CD14-positive monocyte (primary cell): Measurements from ENCODE around the gene CAPN13. TPM values are rescaled to one million over a fixed set of nuclear protein-coding genes. Genes with fewer than 3 reads are reported as not detected.

ENCODE experiments used
- DNase-seq, 3 donors: peaks; one replicate each; pipeline ENCODE4 v3.0.0-alpha.2; 2011 to 2022
- H2AFZ ChIP-seq: 2 replicates; pipeline ENCODE4 v1.6.0; 2012; ENCODE audit warnings: mild to moderate bottlenecking, low read depth, low read length, inconsistent platforms; ENCODE audit not compliant: insufficient read depth, poor library complexity, severe bottlenecking
- H3K27ac ChIP-seq, 2 donors: 1 replicate in 1 of 2; 2 replicates in 1 of 2; pipeline ENCODE4 v1.5.1; 2012 to 2013; ENCODE audit warnings: low read length in 2 of 2, control low read depth in 1 of 2, inconsistent platforms in 1 of 2, low read depth in 1 of 2, mild to moderate bottlenecking in 1 of 2
- H3K27me3 ChIP-seq, 2 donors: one replicate each; pipeline versions ENCODE4 v1.6.0 to v1.6.1; 2011 to 2013; ENCODE audit warnings: low read length in 2 of 2; ENCODE audit not compliant: control insufficient read depth in 2 of 2, insufficient read depth in 2 of 2
- H3K36me3 ChIP-seq, 2 donors: replicated peaks in 1 of 2; 1 replicate in 1 of 2; 2 replicates in 1 of 2; pipeline versions ENCODE4 v1.5.1 to v1.6.1; 2012 to 2013; ENCODE audit warnings: low read length in 2 of 2, control low read depth in 1 of 2, inconsistent platforms in 1 of 2, mild to moderate bottlenecking in 1 of 2; ENCODE audit not compliant: insufficient read depth in 2 of 2, control insufficient read depth in 1 of 2
- H3K4me1 ChIP-seq, 2 donors: 1 replicate in 1 of 2; 2 replicates in 1 of 2; pipeline versions ENCODE4 v1.5.1 to v1.6.1; 2012 to 2013; ENCODE audit warnings: low read length in 2 of 2, control low read depth in 1 of 2, inconsistent platforms in 1 of 2, mild to moderate bottlenecking in 1 of 2, moderate library complexity in 1 of 2; ENCODE audit not compliant: insufficient read depth in 2 of 2, control insufficient read depth in 1 of 2
- H3K4me2 ChIP-seq: replicated peaks from 2 replicates; pipeline ENCODE3; 2012; ENCODE audit warnings: low read length, moderate library complexity, mild to moderate bottlenecking; ENCODE audit not compliant: poor library complexity, severe bottlenecking; ENCODE audit errors: extremely low read depth
- H3K4me3 ChIP-seq, 3 experiments: fragments of 200-600 bp in 1 of 3; sonication (generic) in 1 of 3; replicated peaks in 1 of 3; 1 replicate in 2 of 3; 2 replicates in 1 of 3; pipeline ENCODE4 v1.5.1; 2011 to 2013; ENCODE audit warnings: low read length in 3 of 3, mild to moderate bottlenecking in 3 of 3, control low read depth in 2 of 3, low read depth in 2 of 3, inconsistent platforms in 1 of 3, moderate library complexity in 1 of 3
- H3K79me2 ChIP-seq: 2 replicates; pipeline ENCODE4 v1.6.0; 2012; ENCODE audit warnings: mild to moderate bottlenecking, control low read depth, inconsistent platforms, low read length, moderate library complexity; ENCODE audit not compliant: insufficient read depth
- H3K9ac ChIP-seq: 2 replicates; pipeline ENCODE4 v1.6.0; 2017; ENCODE audit warnings: low read length, mild to moderate bottlenecking; ENCODE audit not compliant: insufficient read depth, poor library complexity, severe bottlenecking
- H3K9me3 ChIP-seq, 2 donors: replicated peaks in 1 of 2; 1 replicate in 1 of 2; 2 replicates in 1 of 2; pipeline versions ENCODE4 v1.5.1 to v1.6.1; 2012 to 2013; ENCODE audit warnings: low read length in 2 of 2, control low read depth in 1 of 2; ENCODE audit not compliant: control insufficient read depth in 1 of 2, insufficient read depth in 1 of 2
- H4K20me1 ChIP-seq: 2 replicates; pipeline ENCODE4 v1.6.0; 2012; ENCODE audit warnings: mild to moderate bottlenecking, low read length, control low read depth, moderate library complexity; ENCODE audit not compliant: insufficient read depth
- H3K27ac Mint-ChIP-seq, 7 donors: one replicate each; pipeline ENCODE4 v1.8.0; 2020; ENCODE audit warnings: mild to moderate bottlenecking in 7 of 7, mixed read lengths in 7 of 7, moderate library complexity in 6 of 7, inconsistent platforms in 2 of 7
- H3K27me3 Mint-ChIP-seq, 3 donors: one replicate each; pipeline ENCODE4 v1.8.0; 2021 to 2022; ENCODE audit warnings: low read depth in 3 of 3, mild to moderate bottlenecking in 3 of 3, mixed read lengths in 3 of 3, moderate library complexity in 3 of 3, inconsistent platforms in 1 of 3
- H3K36me3 Mint-ChIP-seq, 2 donors: one replicate each; pipeline ENCODE4 v1.8.0; 2020; ENCODE audit warnings: mixed read lengths in 2 of 2, inconsistent platforms in 1 of 2, mild to moderate bottlenecking in 1 of 2
- H3K4me1 Mint-ChIP-seq: one replicate; pipeline ENCODE4 v1.8.0; 2020; ENCODE audit warnings: mild to moderate bottlenecking, mixed read lengths
- H3K4me3 Mint-ChIP-seq, 2 donors: one replicate each; pipeline ENCODE4 v1.8.0; 2020; ENCODE audit warnings: mild to moderate bottlenecking in 2 of 2, mixed read lengths in 2 of 2, moderate library complexity in 1 of 2
- H3K9me3 Mint-ChIP-seq, 7 donors: one replicate each; pipeline ENCODE4 v1.8.0; 2020 to 2022; ENCODE audit warnings: mixed read lengths in 7 of 7, mild to moderate bottlenecking in 6 of 7, moderate library complexity in 6 of 7, inconsistent platforms in 2 of 7
- WGBS: methylation state at CpG from one replicate; pipeline ENCODE4 v1.1.5; 2013; ENCODE audit warnings: missing lambda C conversion rate; ENCODE audit not compliant: insufficient coverage; 5-methylcytosine and 5-hydroxymethylcytosine counted together
- intact Hi-C, 2 donors: fragments of 100-400 bp; cut with micrococcal nuclease; formaldehyde crosslinking; loops; one replicate each; pipeline versions ENCODE4 v1.15.0 to v1.15.1; 2023
- polyA plus RNA-seq, 3 donors: library from polyadenylated mRNA; depleted of rRNA in 1 of 3; unstranded in 2 of 3; stranded (reverse) in 1 of 3; fragments of 300-500 nt in 2 of 3; fragments of >200 nt in 1 of 3; fragmentation: Illumina TruSeq in 2 of 3; gene quantifications; 1 replicate in 2 of 3; 2 replicates in 1 of 3; pipeline ENCODE4 v1.2.3, GENCODE V29; 2012 to 2021
- TF ChIP-seq, protein P1 (sequence below): fragments of 200-600 bp; IDR thresholded peaks from one replicate; pipeline ENCODE4 v1.8.0; 2022; ENCODE audit warnings: antibody characterized with exemption, mild to moderate bottlenecking

The CAPN13 gene
- polyA plus RNA-seq, 3 donors, result not detected

DNA sequence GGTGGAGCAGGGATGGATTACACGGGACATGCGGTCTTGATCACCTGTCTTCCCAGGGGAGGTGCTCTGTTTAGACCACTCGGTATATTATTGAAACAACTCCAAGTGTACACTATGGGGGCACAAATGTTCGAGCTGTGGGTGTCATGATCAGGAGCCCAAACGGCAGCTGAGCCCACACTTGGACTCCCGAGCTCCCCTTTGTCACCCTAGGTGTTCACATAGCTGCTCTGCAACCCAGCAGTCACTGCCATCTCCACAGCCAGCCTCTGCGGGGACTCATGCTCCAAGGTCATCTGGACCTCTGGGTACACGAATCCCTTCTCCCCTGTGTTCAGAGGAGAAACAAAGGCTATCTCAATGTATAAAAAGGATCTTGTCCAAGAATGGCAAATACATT is 46.0 kb downstream of the CAPN13 start:
- TF ChIP-seq, protein P1, sequence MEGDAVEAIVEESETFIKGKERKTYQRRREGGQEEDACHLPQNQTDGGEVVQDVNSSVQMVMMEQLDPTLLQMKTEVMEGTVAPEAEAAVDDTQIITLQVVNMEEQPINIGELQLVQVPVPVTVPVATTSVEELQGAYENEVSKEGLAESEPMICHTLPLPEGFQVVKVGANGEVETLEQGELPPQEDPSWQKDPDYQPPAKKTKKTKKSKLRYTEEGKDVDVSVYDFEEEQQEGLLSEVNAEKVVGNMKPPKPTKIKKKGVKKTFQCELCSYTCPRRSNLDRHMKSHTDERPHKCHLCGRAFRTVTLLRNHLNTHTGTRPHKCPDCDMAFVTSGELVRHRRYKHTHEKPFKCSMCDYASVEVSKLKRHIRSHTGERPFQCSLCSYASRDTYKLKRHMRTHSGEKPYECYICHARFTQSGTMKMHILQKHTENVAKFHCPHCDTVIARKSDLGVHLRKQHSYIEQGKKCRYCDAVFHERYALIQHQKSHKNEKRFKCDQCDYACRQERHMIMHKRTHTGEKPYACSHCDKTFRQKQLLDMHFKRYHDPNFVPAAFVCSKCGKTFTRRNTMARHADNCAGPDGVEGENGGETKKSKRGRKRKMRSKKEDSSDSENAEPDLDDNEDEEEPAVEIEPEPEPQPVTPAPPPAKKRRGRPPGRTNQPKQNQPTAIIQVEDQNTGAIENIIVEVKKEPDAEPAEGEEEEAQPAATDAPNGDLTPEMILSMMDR, result no peak
- Mint-ChIP-seq H3K27ac (no peak overlapping the region), H3K4me3 (no peak overlapping the region), H3K4me1 (no peaks in the 10 kb centered on the region), H3K9me3 (peaks cover 0 to 3% (median 0%) of the 10 kb centered on the region in 7 donors), H3K27me3 (peaks cover 6 to 8% (median 7%) of the 10 kb centered on the region in 3 donors), H3K36me3 (no peaks in the 10 kb centered on the region)
- Histone ChIP-seq H3K27ac (no peak overlapping the region), H3K4me2 (no peak overlapping the region), H3K4me3 (no peak overlapping the region), H2AFZ (no peak overlapping the region), H4K20me1 (no peaks in the 10 kb centered on the region), H3K9me3 (no peaks in the 10 kb centered on the region), H3K27me3 (no peaks in the 10 kb centered on the region), H3K9ac (no peak overlapping the region), H3K4me1 (no peaks in the 10 kb centered on the region), H3K36me3 (no peaks in the 10 kb centered on the region), H3K79me2 (no peaks in the 10 kb centered on the region)
- 81% methylated on average over 4 of the region's 8 CpGs for WGBS
- no peak for DNase-seq
- intact Hi-C loops, result no loop called here

DNA sequence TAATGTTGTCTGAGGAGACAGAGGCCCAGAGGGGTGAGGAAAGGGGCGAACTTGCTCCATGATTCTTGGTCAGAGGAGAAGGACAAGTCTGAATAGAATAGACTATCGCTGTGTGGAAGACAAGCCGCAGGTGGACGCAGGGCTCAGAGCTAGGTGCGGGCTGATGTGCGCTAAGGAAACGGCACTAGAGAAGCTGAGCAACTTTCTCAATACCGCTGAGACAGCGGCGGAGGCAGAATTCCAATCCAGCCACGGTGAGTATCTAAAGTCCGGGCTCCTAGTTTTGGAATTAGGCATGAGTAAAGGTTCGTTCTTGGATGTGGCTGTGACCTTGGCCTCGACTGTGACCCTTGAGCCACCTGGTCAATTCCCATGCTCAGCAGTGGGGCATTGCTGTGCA is 47.8 kb downstream of the CAPN13 start:
- H3K36me3 ChIP-seq, result no peaks in the 10 kb centered on the region
- no peaks in the 10 kb centered on the region for H3K27me3 ChIP-seq
- intact Hi-C loops, result no loop called here
- TF ChIP-seq, protein P1, result no peak
- H3K79me2 ChIP-seq, result no peaks in the 10 kb centered on the region
- no peaks in the 10 kb centered on the region for H3K9me3 ChIP-seq
- no peaks in the 10 kb centered on the region for H3K4me1 ChIP-seq
- Mint-ChIP-seq H3K27ac (peak overlapping the region in 1 of 7 donors; percentile 59), H3K9me3 (peaks cover 0 to 2% (median 0%) of the 10 kb centered on the region in 7 donors), H3K36me3 (no peaks in the 10 kb centered on the region), H3K4me1 (no peaks in the 10 kb centered on the region), H3K27me3 (peaks cover 6 to 14% (median 8%) of the 10 kb centered on the region in 3 donors), H3K4me3 (no peak overlapping the region)
- 95% methylated on average over 14 of the region's 14 CpGs for WGBS
- H3K4me3 ChIP-seq, result no peak overlapping the region
- no peak overlapping the region for H3K27ac ChIP-seq
- H2AFZ ChIP-seq, result no peak overlapping the region
- no peak for DNase-seq
- no peaks in the 10 kb centered on the region for H4K20me1 ChIP-seq
- no peak overlapping the region for H3K4me2 ChIP-seq
- H3K9ac ChIP-seq, result no peak overlapping the region
